HG03521 (cell line): ENCODE data around the gene TTLL10.
"Not testable (repeated sequence)": the region's sequence is repeated elsewhere in the genome, so short reads cannot be mapped to it uniquely, and the experiment has no call there.

Experiments
- ATAC-seq: cut with Tn5 transposase; IDR thresholded peaks from one replicate; pipeline ENCODE4 v1.9.1; 2021; ENCODE audit warnings: mild to moderate bottlenecking, moderate library complexity; ENCODE audit not compliant: unreplicated experiment

TTLL10 gene

GRCh38 chr1:1170215-1171091 lies 3.2 kb upstream of the TTLL10 start:
- no peak for ATAC-seq

GRCh38 chr1:1171161-1171545 lies 2.5 kb upstream of the TTLL10 start:
- ATAC-seq, result no peak

DNA sequence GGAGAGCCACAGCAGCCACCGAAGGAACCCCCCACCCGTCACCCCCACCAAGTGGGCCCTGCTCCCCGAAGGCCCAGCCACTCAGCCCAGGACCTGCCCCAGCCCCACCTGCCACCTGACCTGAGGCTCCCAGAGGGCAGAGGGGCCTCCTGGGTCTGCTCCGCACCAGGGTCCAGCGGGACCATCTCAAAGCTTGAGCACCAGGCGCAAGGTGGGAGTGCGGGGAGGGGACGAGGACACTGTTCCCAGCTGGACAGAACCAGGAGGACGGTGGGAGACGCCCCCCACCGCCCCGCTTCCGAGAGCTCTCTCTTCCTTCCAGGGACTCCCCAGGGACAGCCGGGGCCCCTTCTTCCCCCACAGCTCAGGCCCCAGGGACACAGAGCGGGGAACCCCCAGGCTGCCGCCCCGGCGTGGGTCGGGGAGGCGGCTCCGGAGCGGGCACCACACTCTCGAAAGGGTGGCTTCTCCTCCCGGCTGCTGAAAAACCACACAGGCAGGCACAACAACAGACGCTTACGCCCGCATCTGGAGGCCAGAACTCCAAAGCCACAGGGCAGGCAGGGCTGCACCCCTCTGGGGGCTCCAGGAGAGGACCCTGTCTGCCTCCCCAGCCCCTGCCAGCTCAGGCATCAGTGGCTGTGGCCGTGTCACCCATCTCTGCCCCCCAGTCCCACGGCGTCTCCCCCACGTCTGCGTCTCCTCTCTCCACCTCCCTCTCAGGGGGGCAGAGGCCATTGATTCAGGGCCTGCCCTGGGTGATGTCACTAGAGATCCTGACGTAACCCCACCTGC lies 1.9 kb upstream of the TTLL10 start:
- no peak for ATAC-seq

DNA sequence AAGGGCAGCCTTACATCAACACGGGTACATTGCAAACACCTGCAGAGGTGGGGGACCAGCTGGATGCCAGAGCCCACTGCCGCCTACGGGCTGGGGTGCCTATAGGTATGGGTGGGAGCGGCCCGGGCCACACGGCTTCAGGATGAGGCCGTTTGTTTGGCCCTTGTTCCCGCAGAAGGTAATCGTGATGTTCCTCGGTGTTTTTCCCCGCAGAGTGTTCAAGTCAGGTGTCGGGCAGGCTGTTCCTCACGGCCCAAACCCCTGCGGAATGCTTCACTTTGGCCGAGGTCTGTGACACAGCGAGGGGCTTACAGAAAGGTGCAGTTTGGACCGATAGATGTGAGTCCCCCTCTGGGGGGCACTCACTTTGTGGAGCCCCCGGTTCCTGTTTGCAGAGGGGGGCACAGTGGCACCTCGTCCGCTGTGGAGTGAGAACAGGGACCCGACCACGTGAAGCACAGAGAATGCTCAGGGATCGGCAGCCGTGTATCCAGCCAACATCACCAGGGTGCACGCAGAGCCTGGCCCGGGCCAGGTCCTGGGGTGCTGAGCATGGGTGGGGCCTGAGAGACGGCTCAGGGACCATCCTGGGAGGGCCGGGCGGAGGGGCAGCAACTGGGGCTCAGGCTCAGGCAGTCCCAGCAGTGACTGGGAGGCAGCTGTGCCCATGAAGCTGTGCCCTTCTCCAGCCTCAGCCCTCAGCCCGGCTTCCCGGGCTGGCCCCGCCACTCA lies 453 bp upstream of the TTLL10 start:
- ATAC-seq, result no peak

- ATAC-seq, result no peak
Measured at GRCh38 chr1:1175221-1176062, 1.8 kb downstream of the TTLL10 start.

GRCh38 chr1:1176063-1176761 lies 2.5 kb downstream of the TTLL10 start:
- not testable (repeated sequence) for ATAC-seq

- ATAC-seq, result no peak
Measured at GRCh38 chr1:1176931-1177330, 3.3 kb downstream of the TTLL10 start.

GRCh38 chr1:1177452-1178206 lies 3.9 kb downstream of the TTLL10 start:
- ATAC-seq, result no peak

- ATAC-seq, result no peak
Measured at GRCh38 chr1:1178794-1179331, 5.2 kb downstream of the TTLL10 start.

DNA sequence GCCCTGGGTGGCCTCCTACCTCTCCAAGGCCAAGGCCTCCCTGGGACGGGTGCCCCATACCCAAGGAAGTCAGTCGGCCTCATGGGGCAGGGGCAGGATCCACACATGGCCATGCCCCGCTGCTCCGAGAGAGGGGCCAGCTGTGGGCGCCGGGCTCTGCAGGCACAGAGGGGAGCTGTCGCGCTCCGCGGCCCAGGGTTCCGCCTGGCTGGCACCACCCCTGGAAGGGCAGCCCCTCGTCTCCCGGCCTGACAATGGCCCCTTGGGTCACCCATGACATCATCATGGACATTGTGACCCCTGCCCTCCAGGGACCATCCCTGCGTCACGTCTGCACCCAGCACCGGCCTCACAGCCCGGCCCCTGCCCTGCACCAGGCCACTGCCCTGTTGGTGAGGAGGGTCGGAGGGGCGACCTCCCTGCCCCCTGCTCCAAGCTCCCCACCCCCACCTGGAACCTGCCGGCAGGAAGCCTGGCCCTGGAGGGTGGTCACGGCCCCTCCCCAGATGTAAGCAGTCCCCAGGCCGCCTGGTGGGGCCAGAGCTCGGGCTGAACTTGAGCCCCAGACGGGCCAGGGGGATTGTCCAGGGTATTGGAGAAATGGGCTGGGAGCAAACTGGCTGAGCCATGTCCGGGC lies 5.8 kb downstream of the TTLL10 start:
- no peak for ATAC-seq

DNA sequence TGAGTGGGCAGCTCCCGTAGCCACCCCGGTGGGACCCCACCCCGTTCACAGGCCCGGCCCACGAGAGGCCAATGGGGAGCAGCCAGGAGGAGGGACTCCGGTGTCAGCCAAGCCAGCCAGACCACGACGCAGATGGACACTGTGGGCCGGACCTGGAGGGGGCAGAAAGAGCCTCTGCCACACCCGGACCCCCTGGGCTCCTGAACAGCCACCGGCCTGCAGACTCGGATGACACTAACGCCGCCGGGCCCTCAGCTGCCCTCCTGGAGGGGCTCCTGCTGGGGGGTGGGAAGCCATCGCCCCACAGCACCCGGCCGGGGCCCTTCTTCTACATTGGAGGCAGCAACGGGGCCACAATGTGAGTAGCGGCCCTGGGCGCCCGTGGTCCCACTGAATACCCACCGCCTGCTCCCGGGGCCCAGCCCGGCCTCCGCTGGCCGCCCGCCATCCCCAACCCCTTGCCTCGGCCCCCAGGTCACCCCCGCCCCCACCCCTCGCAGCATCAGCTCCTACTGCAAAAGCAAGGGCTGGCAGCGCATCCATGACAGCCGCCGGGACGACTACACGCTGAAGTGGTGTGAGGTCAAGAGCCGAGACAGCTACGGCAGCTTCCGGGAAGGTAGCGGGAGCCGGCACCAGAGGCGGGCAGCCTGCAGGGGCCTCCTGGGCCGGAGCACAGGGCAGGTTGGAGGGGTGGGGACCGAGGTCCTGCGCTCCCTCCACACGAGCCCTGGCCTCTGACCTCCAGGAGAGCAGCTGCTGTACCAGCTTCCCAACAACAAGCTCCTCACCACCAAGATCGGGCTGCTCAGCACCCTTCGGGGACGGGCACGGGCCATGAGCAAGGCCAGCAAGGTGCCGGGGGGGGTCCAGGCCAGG lies 6.5 kb downstream of the TTLL10 start:
- ATAC-seq, result no peak

GRCh38 chr1:1181129-1181937 lies 7.7 kb downstream of the TTLL10 start:
- ATAC-seq, result no peak

DNA sequence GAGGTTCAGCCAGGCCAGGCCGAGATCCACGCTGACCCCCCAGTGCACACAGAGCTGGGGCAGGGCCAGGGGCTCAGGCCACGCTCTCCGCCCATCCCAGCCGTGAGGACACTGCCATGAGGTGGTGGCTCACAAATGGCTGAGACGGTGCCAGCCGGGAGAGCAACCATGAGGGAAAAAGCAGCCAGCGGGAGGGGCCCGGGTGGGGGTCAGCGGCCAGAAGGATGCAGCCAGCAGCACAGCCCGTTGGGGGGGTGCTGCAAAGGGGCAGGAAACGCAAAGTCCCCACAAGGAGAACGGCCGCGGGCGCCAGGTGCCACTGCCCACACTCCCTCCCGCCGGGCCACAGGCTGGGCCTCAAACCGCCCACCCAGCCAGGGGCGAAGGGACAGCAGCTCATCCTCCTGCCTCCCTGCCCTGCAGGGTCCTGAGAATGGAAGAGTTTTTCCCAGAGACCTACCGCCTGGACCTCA lies 8.3 kb downstream of the TTLL10 start:
- no peak for ATAC-seq

DNA sequence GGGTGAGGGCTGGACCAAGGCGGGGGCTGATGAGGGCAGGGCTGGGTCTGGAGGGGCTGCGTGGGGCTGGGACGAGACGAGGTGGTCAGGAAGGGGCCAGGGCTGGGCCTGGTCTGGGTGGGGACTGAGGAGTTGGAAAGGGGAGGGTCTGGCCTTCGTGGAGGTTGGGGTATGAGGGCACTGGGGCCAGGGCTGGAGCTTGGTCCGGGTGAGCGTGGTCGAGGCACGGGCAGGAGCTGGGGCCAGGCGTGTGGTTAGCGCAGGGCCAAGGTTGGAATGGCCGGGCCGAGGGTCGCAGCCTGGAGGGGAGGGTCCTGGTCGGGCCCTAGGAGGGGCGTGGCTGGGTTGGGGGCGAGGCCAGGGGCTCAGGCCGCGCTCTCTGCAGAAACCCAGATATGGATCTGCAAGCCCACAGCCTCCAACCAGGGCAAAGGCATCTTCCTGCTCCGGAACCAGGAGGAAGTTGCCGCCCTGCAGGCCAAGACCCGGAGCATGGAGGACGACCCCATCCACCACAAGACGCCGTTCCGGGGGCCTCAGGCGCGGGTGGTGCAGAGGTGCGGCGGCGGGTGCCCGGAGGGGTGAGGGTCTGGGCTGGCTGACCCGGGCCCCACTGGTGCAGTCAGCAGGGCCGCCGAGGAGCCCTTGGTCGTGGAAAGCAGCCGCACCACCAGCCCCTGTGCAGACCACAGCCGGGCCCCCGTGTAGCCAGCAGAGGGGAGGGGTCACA lies 9.0 kb downstream of the TTLL10 start:
- no peak for ATAC-seq

DNA sequence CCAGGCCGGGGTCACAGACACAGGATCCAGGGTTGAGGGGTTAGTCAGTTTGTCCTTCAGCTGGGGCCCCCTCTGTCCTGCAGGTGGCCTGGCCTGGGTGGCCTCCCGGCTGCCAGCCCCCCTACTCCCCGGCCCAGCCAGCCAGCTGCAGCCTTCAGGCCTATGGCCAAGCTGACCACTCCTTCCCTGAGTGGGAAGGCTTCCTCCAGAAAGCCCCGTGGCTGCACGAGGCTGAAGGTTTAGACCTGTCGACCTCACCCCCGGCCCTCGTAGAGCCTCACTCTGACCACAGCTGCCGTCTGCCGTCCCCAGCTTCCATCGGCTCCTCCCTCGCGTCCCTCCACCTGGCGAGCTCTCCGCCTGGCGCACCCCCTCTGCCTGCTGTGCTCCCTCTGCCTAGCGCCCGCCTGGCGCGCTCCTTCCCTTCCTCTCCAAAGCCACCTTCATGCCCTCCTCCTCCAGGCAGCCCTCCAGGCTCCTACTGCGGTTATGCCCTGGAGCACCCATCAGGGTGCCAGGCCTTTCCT lies 9.6 kb downstream of the TTLL10 start:
- no peak for ATAC-seq
